SK-N-SH (cell line): ENCODE measurements around the gene GPR162. TPM values are rescaled to one million over a fixed set of nuclear protein-coding genes. Genes with fewer than 3 reads are reported as not detected.

Experiments
- CTCF ChIA-PET: fragments of 300-600, 350-600 bp; formaldehyde crosslinking; extraction: SDS; loops from one replicate; lab custom pipeline; 2021; lab: Yijun Ruan, JAX
- POLR2A ChIA-PET: fragments of 350-600 bp; sonication (Branson Sonifier 250); formaldehyde crosslinking; extraction: SDS; loops from one replicate; lab custom pipeline; 2020; ENCODE audit warnings: antibody characterized with exemption, inconsistent platforms; lab: Yijun Ruan, JAX
- DNase-seq: peaks from one replicate; pipeline ENCODE4 v3.0.0; 2012
- H2AFZ ChIP-seq: fragments of 200-600 bp; sonication (generic); 2 replicates; pipeline ENCODE4 v1.8.1; 2016; ENCODE audit warnings: antibody characterized with exemption, mild to moderate bottlenecking, low read depth
- H3F3A ChIP-seq: fragments of 200-600 bp; sonication (generic); replicated peaks from 2 replicates; pipeline ENCODE3; 2016; ENCODE audit warnings: antibody characterized with exemption, mild to moderate bottlenecking; ENCODE audit not compliant: insufficient read depth
- H3K27ac ChIP-seq, 2 experiments: fragments of 200-500 bp in 1 of 2; fragments of 200-600 bp in 1 of 2; sonication (Bioruptor generic) in 1 of 2; sonication (generic), shearing (Covaris generic) in 1 of 2; 2 replicates each; pipeline versions ENCODE4 v1.5.1 to v1.6.1; 2014 to 2016; ENCODE audit warnings: low read depth in 2 of 2, inconsistent platforms in 1 of 2, low read length in 1 of 2, mild to moderate bottlenecking in 1 of 2, mixed read lengths in 1 of 2
- H3K27me3 ChIP-seq: fragments of 200-600 bp; sonication (generic), shearing (Covaris generic); 2 replicates; pipeline ENCODE4 v1.6.1; 2016; ENCODE audit warnings: mixed run types; ENCODE audit not compliant: insufficient read depth
- H3K36me3 ChIP-seq, 2 experiments: fragments of 200-500 bp in 1 of 2; fragments of 200-600 bp in 1 of 2; sonication (Bioruptor generic) in 1 of 2; sonication (generic) in 1 of 2; replicated peaks in 1 of 2; 2 replicates each; pipeline versions ENCODE3 to v1.5.1; 2014 to 2016; ENCODE audit warnings: low read length in 1 of 2, mild to moderate bottlenecking in 1 of 2; ENCODE audit not compliant: insufficient read depth in 2 of 2, control insufficient read depth in 1 of 2
- H3K4me1 ChIP-seq, 2 experiments: fragments of 200-500 bp in 1 of 2; fragments of 200-600 bp in 1 of 2; sonication (Bioruptor generic) in 1 of 2; sonication (generic), shearing (Covaris generic) in 1 of 2; 2 replicates each; pipeline versions ENCODE4 v1.5.1 to v1.6.1; 2014 to 2016; ENCODE audit warnings: low read depth in 1 of 2, low read length in 1 of 2, mixed run types in 1 of 2; ENCODE audit not compliant: insufficient read depth in 2 of 2, control insufficient read depth in 1 of 2
- H3K4me2 ChIP-seq: fragments of 200-600 bp; sonication (generic), shearing (Covaris generic); 2 replicates; pipeline ENCODE4 v1.6.1; 2017; ENCODE audit warnings: mixed run types
- H3K4me3 ChIP-seq, 2 experiments: fragments of 200-500 bp in 1 of 2; fragments of 200-600 bp in 1 of 2; sonication (Bioruptor generic) in 1 of 2; sonication (generic), shearing (Covaris generic) in 1 of 2; 2 replicates each; pipeline versions ENCODE4 v1.5.1 to v1.8.1; 2014 to 2016; ENCODE audit warnings: low read depth in 2 of 2, inconsistent platforms in 1 of 2, low read length in 1 of 2, mild to moderate bottlenecking in 1 of 2, mixed read lengths in 1 of 2, moderate library complexity in 1 of 2
- H3K79me2 ChIP-seq: fragments of 200-600 bp; sonication (generic); 2 replicates; pipeline ENCODE4 v1.8.1; 2017; ENCODE audit warnings: mild to moderate bottlenecking; ENCODE audit not compliant: insufficient read depth
- H3K9ac ChIP-seq: fragments of 200-600 bp; sonication (generic); 2 replicates; pipeline ENCODE4 v1.6.1; 2017; ENCODE audit warnings: mixed run types
- H3K9me2 ChIP-seq: fragments of 200-600 bp; sonication (generic); 2 replicates; pipeline ENCODE4 v1.6.1; 2017; ENCODE audit warnings: mixed run types
- H3K9me3 ChIP-seq: fragments of 200-600 bp; sonication (generic); 2 replicates; pipeline ENCODE4 v1.6.1; 2017; ENCODE audit warnings: mixed run types, mild to moderate bottlenecking, moderate library complexity
- H4K20me1 ChIP-seq: fragments of 200-600 bp; sonication (generic); 2 replicates; pipeline ENCODE4 v1.6.1; 2017; ENCODE audit warnings: mild to moderate bottlenecking, mixed run types; ENCODE audit not compliant: insufficient read depth
- CHD2 ChIP-seq: fragments of 150-350 bp; IDR thresholded peaks from 2 replicates; pipeline ENCODE4 v1.6.1; 2018; ENCODE audit warnings: low read length; ENCODE audit not compliant: partially characterized antibody
- EP300 ChIP-seq, 2 experiments: IDR thresholded peaks; 2 replicates each; pipeline versions ENCODE4 v1.4.0 to v1.6.1; 2012; ENCODE audit warnings: borderline replicate concordance in 1 of 2, low read depth in 1 of 2, low read length in 1 of 2
- FOSL2 ChIP-seq: IDR thresholded peaks from 2 replicates; pipeline ENCODE4 v1.4.0; 2012; ENCODE audit warnings: low read depth, mild to moderate bottlenecking, moderate library complexity, borderline replicate concordance
- FOXJ3 ChIP-seq: sonication (generic); formaldehyde crosslinking; IDR thresholded peaks from 2 replicates; pipeline ENCODE4 v1.5.1; 2020; ENCODE audit warnings: mild to moderate bottlenecking, missing genetic modification reagents
- FOXM1 ChIP-seq: IDR thresholded peaks from 2 replicates; pipeline ENCODE4 v1.4.0; 2012; ENCODE audit warnings: low read depth, mild to moderate bottlenecking
- GATA2 ChIP-seq: sonication (generic); formaldehyde crosslinking; IDR thresholded peaks from 2 replicates; pipeline ENCODE4 v1.5.0; 2020; ENCODE audit warnings: mild to moderate bottlenecking, missing genetic modification reagents
- JUND ChIP-seq: IDR thresholded peaks from 2 replicates; pipeline ENCODE4 v1.4.0; 2012
- MEF2A ChIP-seq: IDR thresholded peaks from 2 replicates; pipeline ENCODE4 v1.4.0; 2012; ENCODE audit warnings: low read depth, borderline replicate concordance
- POLR2AphosphoS5 ChIP-seq: IDR thresholded peaks from 2 replicates; pipeline ENCODE4 v1.6.1; 2012; ENCODE audit warnings: low read depth, low read length
- RCOR1 ChIP-seq: fragments of 150-350 bp; IDR thresholded peaks from 2 replicates; pipeline ENCODE4 v1.6.1; 2017; ENCODE audit warnings: antibody characterized with exemption, low read length
- RFX5 ChIP-seq: IDR thresholded peaks from 2 replicates; pipeline ENCODE4 v1.6.1; 2012; ENCODE audit warnings: mild to moderate bottlenecking, improper control_type of control experiment, low read length
- RXRA ChIP-seq: IDR thresholded peaks from 2 replicates; pipeline ENCODE4 v1.4.0; 2012; ENCODE audit warnings: low read depth, mild to moderate bottlenecking, borderline replicate concordance
- SIN3A ChIP-seq: IDR thresholded peaks from 2 replicates; pipeline ENCODE4 v1.6.1; 2012; ENCODE audit warnings: low read depth, mild to moderate bottlenecking, low read length, moderate library complexity, borderline replicate concordance
- SMC3 ChIP-seq: IDR thresholded peaks from 2 replicates; pipeline ENCODE4 v1.6.1; 2012; ENCODE audit warnings: low read depth, low read length, improper control_type of control experiment
- TAF1 ChIP-seq: IDR thresholded peaks from 2 replicates; pipeline ENCODE4 v1.6.1; 2012; ENCODE audit warnings: low read depth, mild to moderate bottlenecking, low read length, moderate library complexity, borderline replicate concordance
- TEAD4 ChIP-seq: IDR thresholded peaks from 2 replicates; pipeline ENCODE4 v1.4.0; 2012; ENCODE audit warnings: mild to moderate bottlenecking, borderline replicate concordance; ENCODE audit not compliant: insufficient read depth
- YY1 ChIP-seq: IDR thresholded peaks from 2 replicates; pipeline ENCODE4 v1.4.0; 2012; ENCODE audit warnings: low read depth, mild to moderate bottlenecking
- WGBS: methylation state at CpG from one replicate; pipeline ENCODE4 v1.1.6; 2017; ENCODE audit warnings: low lambda C conversion rate; 5-methylcytosine and 5-hydroxymethylcytosine counted together
- polyA plus RNA-seq, 3 experiments: library from polyadenylated mRNA; depleted of rRNA; stranded (reverse); fragments of >200 nt; gene quantifications; 2 replicates each; pipeline ENCODE4 v1.2.3, GENCODE V29; 2012
- TF ChIP-seq, protein P1 (sequence below): IDR thresholded peaks from 2 replicates; pipeline ENCODE4 v1.4.0; 2012; ENCODE audit warnings: low read depth, borderline replicate concordance
- TF ChIP-seq, protein P2 (sequence below): IDR thresholded peaks from 2 replicates; pipeline ENCODE4 v1.4.0; 2012; ENCODE audit warnings: low read depth
- TF ChIP-seq, protein P3 (sequence below): IDR thresholded peaks from 2 replicates; pipeline ENCODE4 v1.4.0; 2012; ENCODE audit warnings: low read depth, borderline replicate concordance
- TF ChIP-seq, protein P4 (sequence below): fragments of 200-600 bp; sonication (generic); IDR thresholded peaks from 2 replicates; pipeline ENCODE4 v1.6.1; 2017; ENCODE audit warnings: antibody characterized with exemption, mild to moderate bottlenecking, moderate library complexity

Gene GPR162
- polyA plus RNA-seq, 1 of the 3 experiments (the other 2 are of a cell fraction), result 18.6 TPM

DNA sequence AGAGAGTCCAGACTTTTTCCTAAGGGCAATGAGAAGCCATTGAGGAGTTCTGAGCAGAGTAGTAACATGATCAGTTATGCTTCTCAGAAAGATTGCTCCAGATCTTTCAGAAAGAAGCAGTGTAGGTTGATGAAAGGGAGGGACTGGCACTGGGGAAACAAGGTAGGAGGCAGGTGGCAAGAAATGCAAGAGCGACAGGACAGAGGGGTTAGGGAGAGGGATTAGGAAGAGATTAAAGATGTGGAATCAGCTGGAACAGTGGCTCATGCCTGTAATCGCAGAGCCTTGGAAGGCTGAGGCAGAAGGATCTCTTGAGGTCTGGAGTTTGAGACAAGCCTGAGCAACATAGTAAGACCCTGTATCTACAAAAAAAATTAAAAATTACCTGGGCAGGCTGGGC, 26.1 kb downstream of the GPR162 start:
- H3K9ac ChIP-seq, result no peak overlapping the region
- no peaks in the 10 kb centered on the region for H3K9me2 ChIP-seq
- no peak overlapping the region for H3K4me3 ChIP-seq
- no peak overlapping the region for H3K4me2 ChIP-seq
- no peak for DNase-seq
- peaks cover 38% of the 10 kb centered on the region for H3K79me2 ChIP-seq
- H3K9me3 ChIP-seq, result no peaks in the 10 kb centered on the region
- H3K27ac ChIP-seq, result no peak overlapping the region
- peaks cover 24% of the 10 kb centered on the region for H3F3A ChIP-seq
- TF ChIP-seq FOXJ3 (CRISPR knock-in tag) (no peak), TAF1 (no peak), TEAD4 (no peak), FOSL2 (no peak), EP300 (IDR thresholded peaks at IDR 0.05; ENCODE audit: borderline replicate concordance in 1 of 2, low read depth in 1 of 2, low read length in 1 of 2) (no peak), YY1 (no peak), RFX5 (no peak), SIN3A (no peak), RCOR1 (no peak), RXRA (no peak)
- TF ChIP-seq, protein P1, sequence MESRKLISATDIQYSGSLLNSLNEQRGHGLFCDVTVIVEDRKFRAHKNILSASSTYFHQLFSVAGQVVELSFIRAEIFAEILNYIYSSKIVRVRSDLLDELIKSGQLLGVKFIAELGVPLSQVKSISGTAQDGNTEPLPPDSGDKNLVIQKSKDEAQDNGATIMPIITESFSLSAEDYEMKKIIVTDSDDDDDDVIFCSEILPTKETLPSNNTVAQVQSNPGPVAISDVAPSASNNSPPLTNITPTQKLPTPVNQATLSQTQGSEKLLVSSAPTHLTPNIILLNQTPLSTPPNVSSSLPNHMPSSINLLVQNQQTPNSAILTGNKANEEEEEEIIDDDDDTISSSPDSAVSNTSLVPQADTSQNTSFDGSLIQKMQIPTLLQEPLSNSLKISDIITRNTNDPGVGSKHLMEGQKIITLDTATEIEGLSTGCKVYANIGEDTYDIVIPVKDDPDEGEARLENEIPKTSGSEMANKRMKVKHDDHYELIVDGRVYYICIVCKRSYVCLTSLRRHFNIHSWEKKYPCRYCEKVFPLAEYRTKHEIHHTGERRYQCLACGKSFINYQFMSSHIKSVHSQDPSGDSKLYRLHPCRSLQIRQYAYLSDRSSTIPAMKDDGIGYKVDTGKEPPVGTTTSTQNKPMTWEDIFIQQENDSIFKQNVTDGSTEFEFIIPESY, result no peak
- TF ChIP-seq, all 33 proteins: peak for 0
- CTCF ChIA-PET, result interaction anchor here (0.6 to 19.4 kb wide), 4 partner anchors 8 to 283 kb away, joined by 3 to 225 read pairs (median 86); partner anchors contain the start of genes GNB3, P3H3, SPSB2 and TPI1
- POLR2A ChIA-PET, result no interaction called here
- Histone ChIP-seq H4K20me1 (no peaks in the 10 kb centered on the region), H3K36me3 (peaks cover 36 to 41% of the 10 kb centered on the region in 2 experiments), H3K4me1 (peaks cover 0 to 7% of the 10 kb centered on the region in 2 experiments; a peak in 1 of 4 replicates), H3K27me3 (no peaks in the 10 kb centered on the region), H2AFZ (no peak overlapping the region)
- WGBS, result 95% methylated on average over 2 of the region's 2 CpGs

DNA sequence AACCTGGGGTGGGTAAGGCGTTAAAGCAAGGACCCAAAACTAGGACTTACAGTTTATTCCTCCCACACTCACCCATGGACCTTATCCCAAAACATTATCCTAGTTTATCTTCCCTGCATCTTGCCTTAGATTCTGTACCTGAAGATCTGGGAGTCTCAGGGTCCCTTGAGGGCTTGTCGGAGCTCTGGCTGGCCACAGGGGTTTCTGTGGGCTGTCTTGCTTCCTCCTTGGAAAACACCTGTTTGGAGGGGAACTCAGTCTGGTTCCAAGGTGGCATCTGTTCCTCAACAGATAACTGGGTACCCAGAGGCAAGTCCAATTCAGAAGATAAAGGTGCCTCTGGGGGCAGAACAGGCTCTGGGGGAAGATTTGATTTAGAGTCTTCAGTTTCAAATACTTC, 27.8 kb downstream of the GPR162 start:
- Histone ChIP-seq H3F3A (peaks cover 27% of the 10 kb centered on the region), H3K4me3 (no peak overlapping the region; a peak in 1 of 4 replicates), H3K27ac (no peak overlapping the region), H3K9me2 (no peaks in the 10 kb centered on the region), H3K27me3 (no peaks in the 10 kb centered on the region), H3K9ac (no peak overlapping the region), H3K79me2 (peaks cover 54% of the 10 kb centered on the region), H3K4me1 (peaks cover 7 to 17% of the 10 kb centered on the region in 2 experiments), H2AFZ (no peak overlapping the region), H3K36me3 (peaks cover 29 to 37% of the 10 kb centered on the region in 2 experiments), H3K4me2 (peak overlapping the region; percentile 77), H3K9me3 (no peaks in the 10 kb centered on the region), H4K20me1 (no peaks in the 10 kb centered on the region)
- WGBS, result 95% methylated on average over 2 of the region's 2 CpGs
- POLR2A ChIA-PET, result no interaction called here
- CTCF ChIA-PET, result interaction anchor here (0.9 to 19.4 kb wide), 3 partner anchors 10 to 19 kb away, joined by 3 to 225 read pairs (median 164); partner anchors contain the start of genes P3H3, SPSB2 and TPI1
- no peak for DNase-seq
- no peak for TF ChIP-seq POLR2AphosphoS5
- TF ChIP-seq, protein P2, sequence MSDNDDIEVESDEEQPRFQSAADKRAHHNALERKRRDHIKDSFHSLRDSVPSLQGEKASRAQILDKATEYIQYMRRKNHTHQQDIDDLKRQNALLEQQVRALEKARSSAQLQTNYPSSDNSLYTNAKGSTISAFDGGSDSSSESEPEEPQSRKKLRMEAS, result no peak
- TF ChIP-seq, protein P1, result no peak
- TF ChIP-seq EP300 (IDR thresholded peaks at IDR 0.05; ENCODE audit: borderline replicate concordance in 1 of 2, low read depth in 1 of 2, low read length in 1 of 2), result no peak
- no peak for TF ChIP-seq FOXM1
- TF ChIP-seq GATA2, result no peak
- TF ChIP-seq JUND, result no peak
- no peak for TF ChIP-seq RFX5
- TF ChIP-seq, protein P3, sequence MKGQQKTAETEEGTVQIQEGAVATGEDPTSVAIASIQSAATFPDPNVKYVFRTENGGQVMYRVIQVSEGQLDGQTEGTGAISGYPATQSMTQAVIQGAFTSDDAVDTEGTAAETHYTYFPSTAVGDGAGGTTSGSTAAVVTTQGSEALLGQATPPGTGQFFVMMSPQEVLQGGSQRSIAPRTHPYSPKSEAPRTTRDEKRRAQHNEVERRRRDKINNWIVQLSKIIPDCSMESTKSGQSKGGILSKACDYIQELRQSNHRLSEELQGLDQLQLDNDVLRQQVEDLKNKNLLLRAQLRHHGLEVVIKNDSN, result no peak
- no peak for TF ChIP-seq MEF2A
- TF ChIP-seq RXRA, result no peak
- TF ChIP-seq, protein P4, sequence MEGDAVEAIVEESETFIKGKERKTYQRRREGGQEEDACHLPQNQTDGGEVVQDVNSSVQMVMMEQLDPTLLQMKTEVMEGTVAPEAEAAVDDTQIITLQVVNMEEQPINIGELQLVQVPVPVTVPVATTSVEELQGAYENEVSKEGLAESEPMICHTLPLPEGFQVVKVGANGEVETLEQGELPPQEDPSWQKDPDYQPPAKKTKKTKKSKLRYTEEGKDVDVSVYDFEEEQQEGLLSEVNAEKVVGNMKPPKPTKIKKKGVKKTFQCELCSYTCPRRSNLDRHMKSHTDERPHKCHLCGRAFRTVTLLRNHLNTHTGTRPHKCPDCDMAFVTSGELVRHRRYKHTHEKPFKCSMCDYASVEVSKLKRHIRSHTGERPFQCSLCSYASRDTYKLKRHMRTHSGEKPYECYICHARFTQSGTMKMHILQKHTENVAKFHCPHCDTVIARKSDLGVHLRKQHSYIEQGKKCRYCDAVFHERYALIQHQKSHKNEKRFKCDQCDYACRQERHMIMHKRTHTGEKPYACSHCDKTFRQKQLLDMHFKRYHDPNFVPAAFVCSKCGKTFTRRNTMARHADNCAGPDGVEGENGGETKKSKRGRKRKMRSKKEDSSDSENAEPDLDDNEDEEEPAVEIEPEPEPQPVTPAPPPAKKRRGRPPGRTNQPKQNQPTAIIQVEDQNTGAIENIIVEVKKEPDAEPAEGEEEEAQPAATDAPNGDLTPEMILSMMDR, result no peak
- TF ChIP-seq SMC3, result no peak
- no peak for TF ChIP-seq CHD2
